ENCODE results near the gene CD300LD. TPM values are rescaled to one million over a fixed set of nuclear protein-coding genes. Genes with fewer than 3 reads are reported as not detected.
A peak's percentile ranks its signal among the peaks of the same experiment; 100 is the strongest.

Gene CD300LD
- total RNA-seq, 2 experiments from 2014 or later: not detected

DNA sequence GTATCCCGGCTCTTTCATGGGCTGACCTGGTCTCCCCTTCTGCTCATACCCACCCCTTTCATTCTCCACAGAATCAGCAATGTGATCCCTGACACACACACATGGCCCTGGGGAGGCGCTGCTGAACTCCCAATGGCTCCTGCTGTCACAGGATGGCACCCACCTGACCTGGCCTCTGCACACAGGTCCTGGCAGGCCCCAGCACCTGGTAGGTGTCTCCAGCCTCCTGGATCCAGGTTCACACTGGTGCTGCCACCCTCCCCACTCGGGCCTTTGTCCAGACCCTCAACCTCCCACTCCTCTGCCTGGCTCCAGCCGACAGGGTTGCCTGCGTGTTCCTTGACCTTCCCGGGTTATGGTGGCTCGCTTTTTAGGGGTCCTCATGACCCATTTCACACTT, 44.8 kb downstream of the CD300LD start:
- H3K4me3 Mint-ChIP-seq: no peak overlapping the region
- no peak overlapping the region for H3K27ac Mint-ChIP-seq
- Histone ChIP-seq H3K27ac (ENCODE audit: low read depth in 1 of 2, low read length in 2 of 2) (no peak overlapping the region), H3K27me3 (ENCODE audit: control insufficient read depth in 1 of 2, insufficient read depth in 2 of 2, low read length in 2 of 2) (peaks cover 0 to 3% of the 10 kb centered on the region in 2 experiments), H3K4me1 (ENCODE audit: insufficient read depth, low read length) (no peaks in the 10 kb centered on the region), H3K4me3 (ENCODE audit: low read length) (no peak overlapping the region), H3K36me3 (ENCODE audit: insufficient read depth, low read length) (no peaks in the 10 kb centered on the region), H3K9me3 (ENCODE audit: control insufficient read depth in 1 of 2, insufficient read depth in 1 of 2, low read length in 2 of 2) (no peaks in the 10 kb centered on the region)
- no peaks in the 10 kb centered on the region for H3K36me3 Mint-ChIP-seq (ENCODE audit: low read depth)
- no peaks in the 10 kb centered on the region for H3K27me3 Mint-ChIP-seq
- intact Hi-C loops (cut with DNase I, micrococcal nuclease): no loop called here
- ATAC-seq (ENCODE audit: poor library complexity) (no peak), DNase-seq (no peak)
- TF ChIP-seq, protein P1, sequence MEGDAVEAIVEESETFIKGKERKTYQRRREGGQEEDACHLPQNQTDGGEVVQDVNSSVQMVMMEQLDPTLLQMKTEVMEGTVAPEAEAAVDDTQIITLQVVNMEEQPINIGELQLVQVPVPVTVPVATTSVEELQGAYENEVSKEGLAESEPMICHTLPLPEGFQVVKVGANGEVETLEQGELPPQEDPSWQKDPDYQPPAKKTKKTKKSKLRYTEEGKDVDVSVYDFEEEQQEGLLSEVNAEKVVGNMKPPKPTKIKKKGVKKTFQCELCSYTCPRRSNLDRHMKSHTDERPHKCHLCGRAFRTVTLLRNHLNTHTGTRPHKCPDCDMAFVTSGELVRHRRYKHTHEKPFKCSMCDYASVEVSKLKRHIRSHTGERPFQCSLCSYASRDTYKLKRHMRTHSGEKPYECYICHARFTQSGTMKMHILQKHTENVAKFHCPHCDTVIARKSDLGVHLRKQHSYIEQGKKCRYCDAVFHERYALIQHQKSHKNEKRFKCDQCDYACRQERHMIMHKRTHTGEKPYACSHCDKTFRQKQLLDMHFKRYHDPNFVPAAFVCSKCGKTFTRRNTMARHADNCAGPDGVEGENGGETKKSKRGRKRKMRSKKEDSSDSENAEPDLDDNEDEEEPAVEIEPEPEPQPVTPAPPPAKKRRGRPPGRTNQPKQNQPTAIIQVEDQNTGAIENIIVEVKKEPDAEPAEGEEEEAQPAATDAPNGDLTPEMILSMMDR (IDR thresholded peaks at IDR 0.05): no peak
- CTCF ChIA-PET: no interaction called here
- POLR2A ChIA-PET: no interaction called here
- no peaks in the 10 kb centered on the region for H3K9me3 Mint-ChIP-seq
- peaks cover 5% of the 10 kb centered on the region for H3K4me1 Mint-ChIP-seq (ENCODE audit: low read depth)

DNA sequence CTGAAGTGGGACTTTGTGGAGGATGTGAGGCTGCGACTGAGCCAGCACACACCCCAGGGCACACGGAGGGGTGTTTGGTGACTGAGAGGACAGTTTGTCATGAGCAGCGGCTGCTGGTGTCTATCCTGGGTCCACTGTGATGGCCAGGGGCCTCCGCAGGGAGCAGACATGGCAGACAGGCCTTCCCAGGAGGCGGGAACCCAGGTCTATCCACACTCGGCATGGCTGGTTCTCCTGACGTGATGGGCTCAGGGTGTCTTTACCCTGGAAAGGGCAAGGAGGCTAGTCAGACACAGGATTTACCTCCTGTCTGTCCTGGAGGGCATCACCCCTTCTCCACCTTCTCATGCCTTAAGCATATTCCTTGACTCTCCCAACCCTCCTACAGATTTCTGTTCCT, 45.5 kb downstream of the CD300LD start:
- peaks cover 0 to 3% of the 10 kb centered on the region in 2 experiments for H3K27me3 ChIP-seq (ENCODE audit: control insufficient read depth in 1 of 2, insufficient read depth in 2 of 2, low read length in 2 of 2)
- H3K4me3 Mint-ChIP-seq: no peak overlapping the region
- H3K4me1 Mint-ChIP-seq (ENCODE audit: low read depth): peaks cover 5% of the 10 kb centered on the region
- intact Hi-C loops (cut with DNase I, micrococcal nuclease): no loop called here
- no peaks in the 10 kb centered on the region for H3K27me3 Mint-ChIP-seq
- H3K9me3 ChIP-seq (ENCODE audit: control insufficient read depth in 1 of 2, insufficient read depth in 1 of 2, low read length in 2 of 2): no peaks in the 10 kb centered on the region
- no peak for DNase-seq
- no peak overlapping the region for H3K27ac Mint-ChIP-seq
- no peak for ATAC-seq (ENCODE audit: poor library complexity)
- no peaks in the 10 kb centered on the region for H3K4me1 ChIP-seq (ENCODE audit: insufficient read depth, low read length)
- POLR2A ChIA-PET: no interaction called here
- H3K36me3 Mint-ChIP-seq (ENCODE audit: low read depth): no peaks in the 10 kb centered on the region
- H3K27ac ChIP-seq (ENCODE audit: low read depth in 1 of 2, low read length in 2 of 2): no peak overlapping the region
- no peaks in the 10 kb centered on the region for H3K36me3 ChIP-seq (ENCODE audit: insufficient read depth, low read length)
- TF ChIP-seq, protein P1 (IDR thresholded peaks at IDR 0.05): no peak
- no peak overlapping the region for H3K4me3 ChIP-seq (ENCODE audit: low read length)
- CTCF ChIA-PET: no interaction called here
- no peaks in the 10 kb centered on the region for H3K9me3 Mint-ChIP-seq

DNA sequence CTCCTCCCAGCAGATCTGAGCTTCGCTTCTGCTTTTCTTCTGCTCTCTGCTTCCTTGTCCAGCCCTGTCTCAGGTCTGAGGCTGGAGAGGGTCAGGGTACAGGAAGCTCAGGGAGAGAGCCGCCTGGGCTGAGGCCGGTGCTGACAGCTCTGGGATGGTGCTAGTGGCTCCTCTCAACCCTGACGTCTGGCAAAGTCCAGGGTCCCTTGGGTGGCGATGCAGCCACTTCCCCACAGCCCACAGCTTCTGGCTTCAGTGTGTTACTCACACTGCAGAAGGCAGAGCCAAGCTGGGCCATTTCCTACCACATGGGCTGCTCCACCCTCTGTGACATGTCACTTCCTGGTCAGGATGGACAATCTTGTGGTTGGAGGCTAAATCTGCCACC, 46.2 kb downstream of the CD300LD start, which contains the start of gene CD300C:
CD300C (minus strand) TSS at position 273 of the 388 bp plus-strand sequence. CDS start 333 bp downstream, outside the sequence.
- no peaks in the 10 kb centered on the region for H3K9me3 Mint-ChIP-seq
- H3K4me3 Mint-ChIP-seq: no peak within 1 kb of the TSS
- no peak within 1 kb of the TSS for H3K27ac Mint-ChIP-seq
- H3K4me1 Mint-ChIP-seq (ENCODE audit: low read depth): peaks cover 5% of the 10 kb centered on the region
- TF ChIP-seq, protein P1 (IDR thresholded peaks at IDR 0.05): no peak
- H3K9me3 ChIP-seq (ENCODE audit: control insufficient read depth in 1 of 2, insufficient read depth in 1 of 2, low read length in 2 of 2): no peaks in the 10 kb centered on the region
- ATAC-seq (ENCODE audit: poor library complexity) (peak; percentile 34), DNase-seq (peak in 3 of 14 experiments; percentile 13 to 68 (median 57))
- ChIA-PET POLR2A (no interaction called here), CTCF (no interaction called here)
- no peaks in the 10 kb centered on the region for H3K27me3 Mint-ChIP-seq
- no peaks in the 10 kb centered on the region for H3K4me1 ChIP-seq (ENCODE audit: insufficient read depth, low read length)
- H3K4me3 ChIP-seq (ENCODE audit: low read length): peak within 1 kb of the TSS; percentile 7
- H3K27ac ChIP-seq (ENCODE audit: low read depth in 1 of 2, low read length in 2 of 2): no peak within 1 kb of the TSS
- intact Hi-C loops (cut with DNase I, micrococcal nuclease): no loop called here
- no peaks in the 10 kb centered on the region for H3K36me3 Mint-ChIP-seq (ENCODE audit: low read depth)
- peaks cover 0 to 3% of the 10 kb centered on the region in 2 experiments for H3K27me3 ChIP-seq (ENCODE audit: control insufficient read depth in 1 of 2, insufficient read depth in 2 of 2, low read length in 2 of 2)
- H3K36me3 ChIP-seq (ENCODE audit: insufficient read depth, low read length): no peaks in the 10 kb centered on the region

All from CD4-positive, alpha-beta T cell (primary cell).